ENCODE results near the gene TEX13D. TPM values are rescaled to one million over a fixed set of nuclear protein-coding genes. Genes with fewer than 3 reads are reported as not detected.

Gene TEX13D
- total RNA-seq, 1 experiment from 2014 or later = 0.47 TPM

DNA sequence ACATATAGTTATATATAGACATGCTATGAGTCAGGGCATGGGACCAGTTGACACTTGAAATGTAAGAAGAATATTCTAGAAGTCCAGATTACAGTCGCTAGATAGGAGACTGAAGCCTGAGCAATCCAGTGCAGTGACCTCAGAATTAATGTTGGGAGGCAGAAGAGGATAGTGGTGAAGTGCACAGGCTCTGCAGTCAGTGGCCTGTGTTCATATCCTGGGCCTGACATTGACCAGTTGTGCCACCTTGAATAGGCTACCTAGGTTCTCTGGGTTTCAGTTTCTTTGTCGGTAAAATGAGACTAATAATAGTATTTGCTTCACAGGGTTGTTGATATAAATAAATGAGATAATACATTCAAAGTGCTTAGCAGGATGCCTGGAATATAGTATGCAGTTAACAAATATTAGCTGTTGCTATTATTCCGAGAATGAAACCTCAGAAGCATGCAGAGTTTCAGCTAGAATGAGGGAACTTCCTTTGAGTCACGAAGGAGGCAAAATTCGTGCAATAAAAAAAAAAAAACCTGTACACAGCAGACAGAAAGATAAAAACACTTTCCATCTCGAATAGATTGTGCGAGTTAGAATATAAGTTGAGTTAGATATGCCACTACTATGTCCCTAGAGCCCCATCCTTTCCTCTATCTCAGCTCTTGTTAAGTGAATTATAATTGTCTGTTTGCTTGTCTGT is 9.9 kb downstream of the TEX13D start:
- intact Hi-C loops (cut with micrococcal nuclease; ENCODE audit: unreplicated experiment) = no loop called here
- no peak for DNase-seq (ENCODE audit: low spot score)
- Histone ChIP-seq H3K9me3 (ENCODE audit: low read depth, low read length, poor library complexity, severe bottlenecking) (no peaks in the 10 kb centered on the region), H3K36me3 (ENCODE audit: insufficient read depth, low read length, poor library complexity, severe bottlenecking) (no peaks in the 10 kb centered on the region), H3K27ac (ENCODE audit: low read depth, low read length, poor library complexity, severe bottlenecking) (no peak overlapping the region), H3K27me3 (replicated peaks; ENCODE audit: insufficient read depth, low read depth, low read length, poor library complexity) (no peaks in the 10 kb centered on the region), H3K4me1 (ENCODE audit: insufficient read depth, low read length, poor library complexity, severe bottlenecking) (no peaks in the 10 kb centered on the region), H3K4me3 (ENCODE audit: low read depth, low read length, poor library complexity, severe bottlenecking) (no peak overlapping the region)
- BruUV-seq (replicated peaks) = no TSS peak
- CTCF ChIA-PET = no interaction called here
- TF ChIP-seq EZH2 (IDR thresholded peaks at IDR 0.05; ENCODE audit: borderline replicate concordance, low read depth, low read length, poor library complexity, severe bottlenecking) = no peak
- TF ChIP-seq, protein P1, sequence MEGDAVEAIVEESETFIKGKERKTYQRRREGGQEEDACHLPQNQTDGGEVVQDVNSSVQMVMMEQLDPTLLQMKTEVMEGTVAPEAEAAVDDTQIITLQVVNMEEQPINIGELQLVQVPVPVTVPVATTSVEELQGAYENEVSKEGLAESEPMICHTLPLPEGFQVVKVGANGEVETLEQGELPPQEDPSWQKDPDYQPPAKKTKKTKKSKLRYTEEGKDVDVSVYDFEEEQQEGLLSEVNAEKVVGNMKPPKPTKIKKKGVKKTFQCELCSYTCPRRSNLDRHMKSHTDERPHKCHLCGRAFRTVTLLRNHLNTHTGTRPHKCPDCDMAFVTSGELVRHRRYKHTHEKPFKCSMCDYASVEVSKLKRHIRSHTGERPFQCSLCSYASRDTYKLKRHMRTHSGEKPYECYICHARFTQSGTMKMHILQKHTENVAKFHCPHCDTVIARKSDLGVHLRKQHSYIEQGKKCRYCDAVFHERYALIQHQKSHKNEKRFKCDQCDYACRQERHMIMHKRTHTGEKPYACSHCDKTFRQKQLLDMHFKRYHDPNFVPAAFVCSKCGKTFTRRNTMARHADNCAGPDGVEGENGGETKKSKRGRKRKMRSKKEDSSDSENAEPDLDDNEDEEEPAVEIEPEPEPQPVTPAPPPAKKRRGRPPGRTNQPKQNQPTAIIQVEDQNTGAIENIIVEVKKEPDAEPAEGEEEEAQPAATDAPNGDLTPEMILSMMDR (conservative IDR thresholded peaks at IDR 0.05; ENCODE audit: low read depth, low read length) = no peak
- POLR2A ChIA-PET (ENCODE audit: low non-redundant PET) = no interaction called here

DNA sequence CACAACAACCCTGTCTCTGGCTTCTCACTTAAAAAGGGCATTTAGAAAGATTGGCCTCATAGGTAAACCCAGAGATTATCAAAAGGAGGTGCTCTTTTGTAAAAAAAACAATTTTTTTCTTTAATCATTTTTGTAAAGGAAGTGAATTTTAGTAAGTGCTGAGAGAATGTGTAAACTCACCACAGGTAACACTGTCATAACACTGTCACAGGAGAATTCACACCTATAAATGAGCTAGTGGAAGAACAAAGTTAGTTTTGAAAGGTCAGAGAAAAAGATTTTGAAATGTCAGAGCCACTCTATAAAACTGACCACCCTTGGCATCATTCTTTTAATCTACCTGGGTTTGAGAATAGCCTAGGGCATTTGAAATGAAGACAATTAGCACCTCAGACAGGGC is 10.6 kb downstream of the TEX13D start:
- intact Hi-C loops (cut with micrococcal nuclease; ENCODE audit: unreplicated experiment) = no loop called here
- no peak overlapping the region for H3K27ac ChIP-seq (ENCODE audit: low read depth, low read length, poor library complexity, severe bottlenecking)
- POLR2A ChIA-PET (ENCODE audit: low non-redundant PET) = interaction anchor here (0.6 kb wide), 1 partner anchor 58 kb away, joined by 5 read pairs; no protein-coding TSS in a partner anchor
- BruUV-seq (replicated peaks) = no TSS peak
- no peaks in the 10 kb centered on the region for H3K36me3 ChIP-seq (ENCODE audit: insufficient read depth, low read length, poor library complexity, severe bottlenecking)
- H3K4me3 ChIP-seq (ENCODE audit: low read depth, low read length, poor library complexity, severe bottlenecking) = no peak overlapping the region
- CTCF ChIA-PET = no interaction called here
- DNase-seq (ENCODE audit: low spot score) = no peak
- H3K4me1 ChIP-seq (ENCODE audit: insufficient read depth, low read length, poor library complexity, severe bottlenecking) = no peaks in the 10 kb centered on the region
- H3K27me3 ChIP-seq (replicated peaks; ENCODE audit: insufficient read depth, low read depth, low read length, poor library complexity) = no peaks in the 10 kb centered on the region
- H3K9me3 ChIP-seq (ENCODE audit: low read depth, low read length, poor library complexity, severe bottlenecking) = no peaks in the 10 kb centered on the region
- TF ChIP-seq EZH2 (IDR thresholded peaks at IDR 0.05; ENCODE audit: borderline replicate concordance, low read depth, low read length, poor library complexity, severe bottlenecking) = no peak
- TF ChIP-seq, protein P1 (conservative IDR thresholded peaks at IDR 0.05; ENCODE audit: low read depth, low read length) = no peak

DNA sequence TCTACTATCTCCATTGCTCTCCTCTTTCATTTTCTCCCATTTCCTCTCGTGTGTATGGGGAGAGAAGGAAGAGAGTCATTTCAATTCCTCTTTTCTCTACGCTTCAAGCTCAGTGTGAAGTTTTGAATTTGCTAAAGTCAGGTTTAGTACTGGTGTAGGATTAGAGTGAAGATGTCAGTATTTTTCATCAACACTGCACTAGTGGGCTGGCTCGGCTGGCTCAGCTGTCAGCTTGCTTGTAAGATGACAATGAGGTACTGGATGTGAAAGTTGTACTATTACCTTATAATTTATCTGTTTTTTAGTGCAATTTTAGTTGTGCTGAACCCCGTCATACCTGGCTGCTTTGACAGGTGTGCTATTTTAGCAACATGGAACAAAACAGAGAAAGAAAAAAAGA is 11.8 kb downstream of the TEX13D start:
- no TSS peak for BruUV-seq (replicated peaks)
- no peak for DNase-seq (ENCODE audit: low spot score)
- intact Hi-C loops (cut with micrococcal nuclease; ENCODE audit: unreplicated experiment) = no loop called here
- Histone ChIP-seq H3K27me3 (replicated peaks; ENCODE audit: insufficient read depth, low read depth, low read length, poor library complexity) (no peaks in the 10 kb centered on the region), H3K27ac (ENCODE audit: low read depth, low read length, poor library complexity, severe bottlenecking) (no peak overlapping the region), H3K4me1 (ENCODE audit: insufficient read depth, low read length, poor library complexity, severe bottlenecking) (no peaks in the 10 kb centered on the region), H3K36me3 (ENCODE audit: insufficient read depth, low read length, poor library complexity, severe bottlenecking) (no peaks in the 10 kb centered on the region), H3K4me3 (ENCODE audit: low read depth, low read length, poor library complexity, severe bottlenecking) (no peak overlapping the region), H3K9me3 (ENCODE audit: low read depth, low read length, poor library complexity, severe bottlenecking) (no peaks in the 10 kb centered on the region)
- TF ChIP-seq, protein P1 (conservative IDR thresholded peaks at IDR 0.05; ENCODE audit: low read depth, low read length) = no peak
- TF ChIP-seq EZH2 (IDR thresholded peaks at IDR 0.05; ENCODE audit: borderline replicate concordance, low read depth, low read length, poor library complexity, severe bottlenecking) = no peak
- ChIA-PET POLR2A (ENCODE audit: low non-redundant PET) (no interaction called here), CTCF (no interaction called here)

Measured in A673 (cell line).